GM19452 (cell line): ENCODE data around the gene PEAK3.

Source experiments
- ATAC-seq: cut with Tn5 transposase; IDR thresholded peaks from one replicate; pipeline ENCODE4 v1.9.1; 2021; ENCODE audit not compliant: unreplicated experiment

PEAK3 gene

GRCh38 chr19:2271234-2272103 lies 10.5 kb downstream of the PEAK3 start:
- ATAC-seq: no peak

GRCh38 chr19:2270423-2271233 lies 11.3 kb downstream of the PEAK3 start:
- no peak for ATAC-seq

GRCh38 chr19:2270157-2270422 lies 11.9 kb downstream of the PEAK3 start:
- no peak for ATAC-seq

GRCh38 chr19:2269244-2270156 lies 12.5 kb downstream of the PEAK3 start:
- peak; percentile 47 for ATAC-seq

- ATAC-seq: no peak
These were observed 13.1 kb downstream of the PEAK3 start for GRCh38 chr19:2268861-2269243.

- ATAC-seq: no peak
These were observed 13.5 kb downstream of the PEAK3 start for GRCh38 chr19:2268480-2268830.

- ATAC-seq: no peak
These were observed 15.6 kb downstream of the PEAK3 start for GRCh38 chr19:2266183-2266993.

GRCh38 chr19:2261438-2262172 lies 20.4 kb downstream of the PEAK3 start:
- ATAC-seq: no peak

- no peak for ATAC-seq
These were observed 21.6 kb downstream of the PEAK3 start for GRCh38 chr19:2260341-2260805.

GRCh38 chr19:2259336-2259735 lies 22.6 kb downstream of the PEAK3 start:
- ATAC-seq: no peak

- ATAC-seq: no peak
These were observed 25.8 kb downstream of the PEAK3 start, which contains the start of gene JSRP1 for GRCh38 chr19:2255982-2256685. Gene JSRP1 (minus strand): TSS chr19:2256417. CDS start chr19:2255314, 1,103 bp downstream.

- ATAC-seq: no peak
These were observed 26.7 kb downstream of the PEAK3 start for GRCh38 chr19:2255112-2255845.

- no peak for ATAC-seq
These were observed 27.7 kb downstream of the PEAK3 start for GRCh38 chr19:2254064-2254872.

GRCh38 chr19:2253106-2254063 lies 28.6 kb downstream of the PEAK3 start:
- no peak for ATAC-seq

- no peak for ATAC-seq
These were observed 29.2 kb downstream of the PEAK3 start for GRCh38 chr19:2252797-2253105.

GRCh38 chr19:2252055-2252796 lies 29.7 kb downstream of the PEAK3 start:
- no peak for ATAC-seq
